Fibroblast of skin of scalp (primary cell): Measurements from ENCODE around the gene RPUSD2.
"Not testable (repeated sequence)": the region's sequence is repeated elsewhere in the genome, so short reads cannot be mapped to it uniquely, and the experiment has no call there.

ENCODE experiments used
- DNase-seq: peaks from one replicate; pipeline ENCODE4 v3.0.0-alpha.2; 2013

The RPUSD2 gene

DNA sequence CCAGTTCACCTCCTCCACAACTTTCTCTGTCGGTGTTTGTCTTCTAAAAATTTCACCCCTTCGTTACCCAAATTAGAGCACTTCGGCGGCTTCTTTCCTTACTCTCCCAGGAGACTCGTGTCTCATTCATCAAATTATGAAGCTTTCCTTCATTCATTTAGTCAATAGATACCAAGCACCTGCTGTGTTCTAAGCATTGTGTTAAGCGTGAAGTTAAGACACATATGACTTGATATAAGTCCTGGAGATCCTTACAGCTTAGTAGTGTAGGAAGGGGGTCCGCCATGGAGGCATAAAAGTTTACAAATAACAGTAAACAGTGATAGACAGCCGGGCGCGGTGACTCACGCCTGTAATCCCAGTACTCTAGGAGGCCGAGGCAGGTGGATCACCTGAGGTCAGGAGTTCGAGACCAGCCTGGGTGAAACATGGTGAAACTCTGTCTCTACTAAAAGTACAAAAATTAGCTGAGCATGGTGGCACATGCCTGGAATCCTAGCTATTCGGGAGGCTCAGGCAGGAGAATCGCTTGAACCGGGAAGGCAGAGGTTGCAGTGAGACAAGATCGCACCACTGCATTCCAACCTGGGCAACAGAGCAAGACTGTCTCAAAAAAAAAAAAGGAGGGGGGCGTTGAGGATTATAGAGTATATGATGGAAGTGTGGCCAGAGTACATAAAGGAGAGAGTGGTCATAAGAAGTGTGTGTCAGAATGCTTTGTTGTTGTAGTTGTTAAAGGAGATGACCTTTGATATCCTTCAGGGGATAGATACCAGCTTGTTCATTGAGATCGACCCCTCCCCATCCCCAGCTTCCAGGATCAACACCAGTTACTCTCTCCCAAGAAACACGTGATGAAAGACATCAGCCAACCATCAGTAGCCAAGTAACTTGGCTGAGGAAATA lies 3.5 kb upstream of the RPUSD2 start:
- no peak for DNase-seq

GRCh38 chr15:40567111-40567510 lies 2.0 kb upstream of the RPUSD2 start:
- DNase-seq = peak; percentile 17

GRCh38 chr15:40575113-40575512 lies 6.0 kb downstream of the RPUSD2 start:
- DNase-seq = no peak

DNA sequence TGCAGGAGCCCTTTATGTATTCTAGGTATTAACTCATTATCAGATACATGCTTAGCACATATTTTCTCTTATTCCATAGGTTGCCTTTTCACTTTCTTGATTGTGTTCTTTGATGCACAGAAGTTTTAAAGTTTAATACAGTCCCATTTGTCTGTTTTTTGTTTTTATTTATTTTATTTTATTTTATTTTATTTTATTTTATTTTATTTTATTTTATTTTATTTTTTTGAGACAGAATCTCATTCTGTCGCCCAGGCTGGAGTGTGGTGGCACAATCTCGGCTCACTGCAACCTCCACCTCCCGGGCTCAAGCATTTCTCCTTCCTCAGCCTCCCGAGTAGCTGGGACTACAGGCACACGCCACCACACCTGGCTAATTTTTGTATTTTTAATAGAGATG lies 7.8 kb downstream of the RPUSD2 start:
- DNase-seq = not testable (repeated sequence)

GRCh38 chr15:40578892-40579291 lies 9.8 kb downstream of the RPUSD2 start:
- DNase-seq = no peak

DNA sequence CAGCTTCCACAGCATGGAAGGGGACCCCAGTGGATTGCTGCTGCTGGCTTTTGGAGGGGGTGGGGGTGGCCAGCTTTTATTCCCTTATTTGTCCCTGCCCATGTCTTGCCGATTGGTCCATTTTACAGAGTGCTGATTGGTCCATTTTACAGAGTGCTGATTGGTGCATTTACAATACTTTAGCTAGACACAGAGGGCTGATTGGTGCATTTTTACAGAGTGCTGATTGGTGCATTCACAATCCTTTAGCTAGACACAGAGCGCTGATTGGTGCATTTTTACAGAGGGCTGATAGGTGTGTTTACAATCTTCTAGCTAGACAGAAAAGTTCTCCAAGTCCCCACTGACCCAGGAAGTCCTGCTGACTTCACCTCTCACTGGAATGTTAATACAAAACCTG lies 12.7 kb downstream of the RPUSD2 start:
- not testable (repeated sequence) for DNase-seq

GRCh38 chr15:40582726-40583246 lies 13.7 kb downstream of the RPUSD2 start:
- DNase-seq = peak; percentile 14

GRCh38 chr15:40584191-40584590 lies 15.1 kb downstream of the RPUSD2 start:
- DNase-seq = no peak

GRCh38 chr15:40590667-40591050 lies 21.6 kb downstream of the RPUSD2 start:
- DNase-seq = no peak

DNA sequence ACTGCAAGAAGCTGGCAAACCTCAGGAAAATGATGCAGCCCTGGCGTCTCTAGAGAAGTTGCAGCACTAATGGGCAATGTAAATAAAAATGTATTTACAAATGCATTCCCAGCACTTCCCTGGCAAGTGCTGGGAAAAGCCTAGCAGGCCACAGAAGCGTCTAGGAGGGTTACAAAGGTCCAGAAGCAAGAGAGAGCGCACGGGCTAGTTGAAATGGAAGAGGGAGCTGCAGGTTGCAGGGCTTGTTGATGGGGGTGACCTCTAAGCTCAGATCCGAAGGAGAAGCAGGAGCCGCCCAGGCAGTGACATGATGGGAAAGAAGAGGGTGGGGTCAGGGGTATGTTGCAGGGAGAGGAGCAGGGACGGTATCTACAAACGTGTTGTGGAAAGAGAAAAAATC lies 22.3 kb downstream of the RPUSD2 start:
- DNase-seq = no peak

- no peak for DNase-seq
Measured at GRCh38 chr15:40593165-40593564, 24.1 kb downstream of the RPUSD2 start.

GRCh38 chr15:40593588-40594428 lies 24.7 kb downstream of the RPUSD2 start, which contains the start of gene KNL1:
Gene KNL1, plus strand, starts transcription at chr15:40594249. Its CDS starts 8,683 bp downstream, at chr15:40602932.
- peak; percentile 95 for DNase-seq

DNA sequence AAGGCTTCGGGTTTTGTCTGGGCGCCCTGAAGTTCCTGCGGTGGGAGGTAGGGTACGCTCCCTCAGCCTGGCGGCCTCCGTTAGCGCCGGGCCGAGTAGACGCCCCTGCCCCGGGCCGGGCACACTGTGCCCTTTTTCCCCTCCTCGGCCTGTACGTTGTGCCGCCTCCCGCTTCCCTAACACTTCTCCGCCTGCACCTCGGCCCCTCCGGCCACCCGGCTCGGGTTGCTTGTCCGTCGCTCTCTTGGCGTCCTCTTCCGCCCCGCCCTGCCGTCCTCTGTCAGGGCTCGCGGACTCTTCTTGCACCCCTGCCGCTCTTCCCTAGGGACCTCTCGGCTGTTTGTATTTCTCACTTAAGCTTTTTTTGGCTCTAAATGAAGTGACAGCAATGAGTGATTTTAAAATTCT lies 25.3 kb downstream of the RPUSD2 start:
- peak; percentile 53 for DNase-seq

DNA sequence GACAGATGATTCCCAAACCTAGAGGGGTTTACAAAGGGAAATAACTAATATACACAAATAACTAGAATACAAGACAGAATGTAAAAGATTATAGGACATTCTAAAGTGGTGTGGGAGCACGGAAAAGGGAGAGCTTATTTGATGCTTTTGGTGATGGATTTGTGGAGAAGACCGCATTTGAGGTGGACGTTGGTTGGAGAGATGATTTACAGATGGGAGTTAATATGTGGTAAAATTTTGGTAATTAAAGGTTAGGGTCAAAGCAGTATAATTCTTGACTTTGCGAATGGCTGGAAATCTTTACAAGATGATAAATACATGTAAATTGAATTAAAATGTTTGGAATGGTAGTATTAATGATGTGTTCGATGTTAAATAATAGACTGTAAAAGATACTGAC lies 26.1 kb downstream of the RPUSD2 start:
- no peak for DNase-seq

- no peak for DNase-seq
Measured at GRCh38 chr15:40595773-40596172, 26.7 kb downstream of the RPUSD2 start.

DNA sequence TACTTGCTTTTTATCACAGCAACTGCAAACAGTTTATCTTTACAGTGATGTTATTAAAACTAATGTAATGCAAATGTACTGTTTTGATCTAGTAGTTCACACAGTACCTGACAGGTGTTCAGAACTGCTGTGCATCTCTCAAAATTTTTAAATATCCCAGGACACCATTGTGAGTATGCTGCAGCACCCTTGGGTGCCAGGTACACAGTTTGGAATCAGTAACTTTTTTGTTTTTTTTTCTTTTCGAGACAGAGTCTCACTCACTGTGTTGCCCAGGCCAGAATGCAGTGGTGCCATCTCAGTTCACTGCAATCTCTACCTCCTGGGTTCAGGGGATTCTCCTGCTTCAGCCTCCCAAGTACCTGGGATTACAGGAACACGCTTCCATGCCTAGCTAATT lies 27.9 kb downstream of the RPUSD2 start:
- DNase-seq = no peak

GRCh38 chr15:40598126-40598525 lies 29.0 kb downstream of the RPUSD2 start:
- DNase-seq = peak; percentile 32

- no peak for DNase-seq
Measured at GRCh38 chr15:40598672-40599071, 29.6 kb downstream of the RPUSD2 start.

DNA sequence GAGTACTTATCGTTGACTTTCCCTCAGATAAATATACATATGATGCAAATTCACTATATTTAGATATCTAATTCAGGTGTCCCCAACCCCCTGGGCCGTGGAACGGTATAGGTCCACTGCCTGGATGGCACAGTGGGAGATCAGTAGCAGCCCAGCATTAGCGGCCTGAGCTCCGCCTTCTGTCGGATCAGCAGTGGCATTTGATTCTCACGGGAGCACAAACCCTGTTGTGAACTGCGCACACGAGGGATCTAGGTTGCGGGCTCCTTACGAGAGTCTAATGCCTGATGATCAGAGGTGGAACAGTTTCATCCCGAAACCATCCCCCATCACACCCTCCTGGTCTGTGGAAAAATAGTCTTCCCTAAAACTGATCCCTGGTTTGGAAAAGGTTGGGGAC lies 31.9 kb downstream of the RPUSD2 start:
- DNase-seq = no peak

- DNase-seq = no peak
Measured at GRCh38 chr15:40603935-40604334, 34.8 kb downstream of the RPUSD2 start.

- no peak for DNase-seq
Measured at GRCh38 chr15:40613080-40613479, 44.0 kb downstream of the RPUSD2 start.

DNA sequence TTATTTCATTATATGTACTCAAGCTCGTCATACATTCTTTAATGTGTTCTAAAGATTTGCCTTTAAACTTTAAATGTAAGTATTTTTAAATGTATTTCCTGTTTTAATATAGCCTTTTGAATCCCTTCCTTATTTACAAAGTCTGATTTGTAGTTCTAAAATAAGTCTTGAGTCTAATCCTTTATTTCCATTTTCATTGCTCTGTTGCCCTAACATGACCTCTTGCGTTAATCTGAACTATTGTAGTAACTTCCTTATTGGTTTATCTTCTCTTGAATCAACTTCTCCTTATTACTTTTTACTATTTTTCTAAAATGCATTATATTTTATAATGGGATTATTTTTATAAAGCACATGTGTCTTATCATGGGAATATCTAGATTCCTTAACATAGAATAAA lies 48.9 kb downstream of the RPUSD2 start:
- DNase-seq = no peak

DNA sequence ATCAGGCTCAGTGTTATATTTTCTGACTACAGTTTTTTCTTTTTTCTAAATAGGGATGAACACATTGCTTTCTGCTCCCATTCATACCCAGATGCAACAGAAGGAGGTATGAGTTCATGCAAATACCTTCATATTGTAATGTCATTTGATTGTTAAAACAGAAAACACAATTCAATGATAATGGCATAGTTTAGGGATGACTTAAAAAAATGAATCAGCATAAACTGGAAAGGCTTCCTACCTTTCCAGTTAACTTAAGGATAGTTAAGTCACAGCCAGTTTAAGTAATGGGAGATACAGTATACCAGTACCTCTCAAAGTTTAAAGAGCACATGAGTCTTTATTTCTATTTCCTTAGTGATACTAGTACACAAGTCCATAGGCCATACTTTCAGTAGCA lies 49.8 kb downstream of the RPUSD2 start:
- DNase-seq = no peak
